ENCODE data around the gene NEU1.

DNA sequence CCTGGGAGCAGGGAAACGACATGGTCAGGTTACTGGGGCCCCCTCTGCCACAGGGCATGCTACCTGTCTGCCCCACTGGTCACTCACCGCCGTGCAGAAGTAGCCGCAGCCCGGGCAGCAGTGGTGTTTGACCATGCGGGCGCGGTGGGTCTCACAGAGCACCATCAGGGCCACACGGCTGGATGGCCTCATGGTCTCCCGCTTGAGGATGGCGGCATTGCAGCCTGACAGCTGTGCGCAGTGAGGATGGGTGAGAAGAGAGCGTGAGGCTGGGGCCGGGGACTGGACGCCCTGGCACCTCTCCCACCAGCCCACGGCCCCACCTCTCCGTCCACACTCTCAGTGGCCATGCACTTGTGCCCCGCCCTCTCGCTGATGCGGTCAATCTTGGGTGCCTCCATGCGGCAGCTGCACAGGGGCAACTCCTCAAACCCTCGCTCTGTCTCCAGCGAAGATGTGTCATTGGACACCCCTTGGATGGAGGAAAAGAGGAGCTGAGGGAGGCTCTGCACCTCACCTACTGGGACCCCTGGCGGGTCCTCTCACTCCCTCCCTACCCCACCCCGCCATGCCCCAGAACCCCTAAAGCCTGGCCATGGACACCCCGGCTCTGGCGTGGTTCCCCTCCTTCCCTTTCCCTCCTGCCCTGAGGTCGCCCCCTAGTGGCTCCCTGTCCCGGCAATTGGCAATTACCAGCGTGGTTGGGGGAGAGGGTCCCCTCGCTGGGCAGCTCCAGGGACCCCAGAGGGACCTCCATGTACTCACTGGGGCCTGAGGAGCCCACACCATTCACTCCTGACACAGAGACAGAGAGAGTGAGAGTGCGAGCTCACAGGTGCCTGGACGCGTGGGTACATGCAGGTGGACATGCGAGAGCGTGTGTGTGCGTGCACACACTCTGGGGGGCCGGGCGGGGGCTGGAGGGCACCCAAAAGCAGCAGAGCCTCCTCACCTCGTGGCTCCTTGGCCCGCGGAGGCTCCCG is 25.9 kb upstream of the NEU1 start:
- TF ChIP-seq RAD21 (conservative IDR thresholded peaks at IDR 0.05) = peak; percentile 27
- TF ChIP-seq POLR2AphosphoS5 (IDR thresholded peaks at IDR 0.05) = no peak
- no peak for TF ChIP-seq REST (IDR thresholded peaks at IDR 0.05; ENCODE audit: borderline replicate concordance)
- peak; percentile 58 for TF ChIP-seq CTCF (IDR thresholded peaks at IDR 0.05; ENCODE audit: poor library complexity, severe bottlenecking)
- TF ChIP-seq SMC3 (conservative IDR thresholded peaks at IDR 0.05; ENCODE audit: poor library complexity) = peak; percentile 56
- no peak for TF ChIP-seq TAF1 (IDR thresholded peaks at IDR 0.05; ENCODE audit: low read depth)
- no peak for TF ChIP-seq EP300 (conservative IDR thresholded peaks at IDR 0.05; ENCODE audit: poor library complexity, severe bottlenecking)

All from neural cell (in vitro differentiated cells).